ENCODE results near the gene CKB. TPM values are rescaled to one million over a fixed set of nuclear protein-coding genes. Genes with fewer than 3 reads are reported as not detected.
A peak's percentile ranks its signal among the peaks of the same experiment; 100 is the strongest.

The CKB gene
- total and polyA plus RNA-seq, 9 of the 15 experiments (the other 6 are each of a cell fraction or from before 2014, with no cell fraction given): 23.9 to 692 (median 132) TPM

- TF ChIP-seq REST (IDR thresholded peaks at IDR 0.05; ENCODE audit: borderline replicate concordance): peak; percentile 63
- TF ChIP-seq REST (CRISPR knock-in tag; IDR thresholded peaks at IDR 0.05; ENCODE audit: low read depth): peak; percentile 51; the same call in 1 of the 2 replicates
- TF ChIP-seq CCAR2 (IDR thresholded peaks at IDR 0.05; ENCODE audit: low read depth, low read length): no peak
- no peak for TF ChIP-seq EHMT2 (IDR thresholded peaks at IDR 0.05)
- no peak for TF ChIP-seq NKRF (IDR thresholded peaks at IDR 0.05; ENCODE audit: borderline replicate concordance)
- TF ChIP-seq TEAD2 (tag; IDR thresholded peaks at IDR 0.05): no peak
- TF ChIP-seq EGR1 (conservative IDR thresholded peaks at IDR 0.05): no peak
- TF ChIP-seq FOXO4 (CRISPR knock-in tag; IDR thresholded peaks at IDR 0.05): no peak
- no peak for TF ChIP-seq USF1 (CRISPR knock-in tag; IDR thresholded peaks at IDR 0.05)
- peak; percentile 55 for TF ChIP-seq RBM22 (IDR thresholded peaks at IDR 0.05; ENCODE audit: low read depth, low read length, poor library complexity, severe bottlenecking)
- no peak for TF ChIP-seq PCBP1 (IDR thresholded peaks at IDR 0.05; ENCODE audit: low read depth, low read length, poor library complexity, severe bottlenecking)
- no peak for TF ChIP-seq ZNF445 (CRISPR knock-in tag; IDR thresholded peaks at IDR 0.05; ENCODE audit: low read depth)
- TF ChIP-seq POLR2AphosphoS5 (IDR thresholded peaks at IDR 0.05; ENCODE audit: control insufficient read depth, insufficient read depth, low read depth, low read length): peak; percentile 11; the same call in 1 of the 2 replicates
- TF ChIP-seq ZNF584 (CRISPR knock-in tag; IDR thresholded peaks at IDR 0.05; ENCODE audit: low read depth): no peak
Measured at GRCh38 chr14:103518422-103519042, 4.1 kb downstream of the CKB start (continued).
